Thoracic aorta (tissue), 2 donors: ENCODE results near the gene PTAR1. TPM values are rescaled to one million over a fixed set of nuclear protein-coding genes. Genes with fewer than 3 reads are reported as not detected.

Source experiments
- ATAC-seq: fragments of 150-250 bp; one replicate; pipeline ENCODE4 v1.8.0; 2017; ENCODE audit warnings: low read depth; ENCODE audit not compliant: insufficient number of reproducible peaks, low FRiP score
- DNase-seq: peaks from one replicate; pipeline ENCODE4 v3.0.0-alpha.2; 2020; ENCODE audit warnings: low spot score
- H3K27ac ChIP-seq, 2 donors: fragments of 200-600 bp; sonication (generic); 1 replicate in 1 of 2; 2 replicates in 1 of 2; pipeline ENCODE4 v1.5.1; 2016; ENCODE audit warnings: mild to moderate bottlenecking in 2 of 2, moderate library complexity in 2 of 2
- H3K27me3 ChIP-seq: fragments of 200-600 bp; sonication (generic); replicated peaks from 2 replicates; pipeline ENCODE4 v1.6.0; 2016; ENCODE audit warnings: mild to moderate bottlenecking; ENCODE audit not compliant: insufficient read depth
- H3K36me3 ChIP-seq: fragments of 200-600 bp; sonication (generic); one replicate; pipeline ENCODE4 v1.5.1; 2016
- H3K4me1 ChIP-seq, 2 donors: fragments of 200-600 bp; sonication (generic); 1 replicate in 1 of 2; 2 replicates in 1 of 2; pipeline versions ENCODE4 v1.5.1 to v1.6.0; 2016; ENCODE audit warnings: low read depth in 2 of 2, mild to moderate bottlenecking in 1 of 2; ENCODE audit not compliant: control insufficient read depth in 1 of 2
- H3K4me3 ChIP-seq: fragments of 200-600 bp; sonication (generic); 2 replicates; pipeline ENCODE4 v1.5.1; 2016; ENCODE audit warnings: mild to moderate bottlenecking
- H3K9me3 ChIP-seq: fragments of 200-600 bp; sonication (generic); 2 replicates; pipeline ENCODE4 v1.5.1; 2016
- total RNA-seq, 2 donors: library from RNA; depleted of rRNA; stranded (reverse); fragments of >200 nt; gene quantifications; one replicate each; pipeline versions ENCODE4 v1.1.0 to v1.2.3, GENCODE V29; 2016
- TF ChIP-seq, protein P1 (sequence below): fragments of 200-600 bp; sonication (generic); IDR thresholded peaks from one replicate; pipeline ENCODE4 v1.5.1; 2019; ENCODE audit warnings: antibody characterized with exemption

Gene PTAR1, protein sequence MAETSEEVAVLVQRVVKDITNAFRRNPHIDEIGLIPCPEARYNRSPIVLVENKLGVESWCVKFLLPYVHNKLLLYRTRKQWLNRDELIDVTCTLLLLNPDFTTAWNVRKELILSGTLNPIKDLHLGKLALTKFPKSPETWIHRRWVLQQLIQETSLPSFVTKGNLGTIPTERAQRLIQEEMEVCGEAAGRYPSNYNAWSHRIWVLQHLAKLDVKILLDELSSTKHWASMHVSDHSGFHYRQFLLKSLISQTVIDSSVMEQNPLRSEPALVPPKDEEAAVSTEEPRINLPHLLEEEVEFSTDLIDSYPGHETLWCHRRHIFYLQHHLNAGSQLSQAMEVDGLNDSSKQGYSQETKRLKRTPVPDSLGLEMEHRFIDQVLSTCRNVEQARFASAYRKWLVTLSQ
- 10 to 100 TPM; 55.1 to 55.5 TPM for total RNA-seq

DNA sequence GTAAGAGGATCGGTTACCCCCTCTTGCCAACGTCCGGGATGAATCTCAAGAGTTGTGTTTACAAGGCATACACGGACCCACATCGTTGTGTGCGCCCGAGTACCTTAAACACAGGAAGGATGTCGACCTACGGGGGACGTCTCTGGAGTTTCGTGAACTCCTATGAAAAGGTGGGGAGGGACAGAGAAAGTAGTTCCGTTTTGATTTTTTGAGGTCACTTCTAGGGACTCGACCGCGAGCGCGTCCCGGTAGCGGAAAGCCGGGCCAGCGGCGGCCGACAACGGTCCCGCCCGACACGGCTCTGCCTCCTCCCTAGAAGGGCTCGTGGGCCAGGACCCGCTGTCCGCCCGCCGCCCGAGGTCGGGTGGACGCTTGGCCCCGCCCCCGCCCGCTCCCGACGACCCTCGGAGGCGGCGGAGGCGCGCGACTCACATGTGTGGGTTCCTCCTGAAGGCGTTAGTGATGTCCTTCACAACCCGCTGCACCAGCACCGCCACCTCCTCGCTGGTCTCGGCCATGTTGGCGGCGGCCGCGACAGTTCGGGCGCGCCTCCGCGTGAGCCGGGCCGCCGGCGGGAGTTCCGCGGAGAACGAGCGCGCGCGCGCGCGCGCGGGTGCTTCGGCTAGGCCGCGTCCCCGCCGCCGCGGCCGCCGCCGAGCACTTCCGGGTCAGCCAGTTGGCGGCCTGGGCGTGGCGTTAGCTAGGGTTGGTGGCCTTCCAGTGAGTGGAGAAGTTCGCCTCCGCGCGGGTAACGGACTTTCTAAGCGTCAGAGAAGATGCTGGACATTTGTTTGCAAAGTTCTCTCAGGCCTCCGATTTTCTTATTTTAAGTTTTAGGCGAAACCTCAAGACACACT lies at the start of gene PTAR1:
TSS of gene PTAR1 (minus strand) at position 591 of the 857 bp plus-strand sequence. CDS start at position 518, 73 bp downstream.
- peak; percentile 93 for ATAC-seq

DNA sequence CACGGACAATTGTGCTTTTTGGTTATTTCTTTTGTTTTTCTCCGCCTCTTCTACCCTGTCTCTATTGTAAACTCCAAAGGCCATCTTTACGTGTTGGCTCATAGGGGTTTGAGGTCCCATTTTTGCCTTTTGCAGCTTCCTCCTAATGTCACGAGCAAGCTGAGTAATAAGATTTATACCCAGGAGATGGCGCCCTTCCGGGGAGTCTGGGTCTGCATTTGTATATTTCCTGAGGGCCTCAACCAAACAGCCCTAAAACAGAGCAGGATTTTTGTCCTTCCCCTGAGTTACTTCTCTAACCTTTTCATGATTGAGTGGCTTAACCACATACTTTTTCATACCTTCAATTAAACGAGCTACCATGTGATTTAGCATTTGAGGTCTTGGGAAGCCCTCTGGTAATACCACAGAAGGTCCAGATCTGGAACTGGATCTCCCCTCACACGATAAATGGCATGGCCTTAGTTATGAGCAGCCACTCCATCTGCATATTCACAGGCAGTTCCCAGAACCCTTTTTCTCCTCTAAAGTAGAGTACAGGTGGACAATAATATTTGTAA lies 49.6 kb upstream of the PTAR1 start:
- Histone ChIP-seq H3K4me3 (no peak overlapping the region), H3K36me3 (no peaks in the 10 kb centered on the region), H3K9me3 (no peaks in the 10 kb centered on the region), H3K4me1 (peaks cover 0 to 8% of the 10 kb centered on the region in 2 donors), H3K27me3 (no peaks in the 10 kb centered on the region), H3K27ac (no peak overlapping the region)
- ATAC-seq (no peak), DNase-seq (no peak)
- TF ChIP-seq, protein P1, sequence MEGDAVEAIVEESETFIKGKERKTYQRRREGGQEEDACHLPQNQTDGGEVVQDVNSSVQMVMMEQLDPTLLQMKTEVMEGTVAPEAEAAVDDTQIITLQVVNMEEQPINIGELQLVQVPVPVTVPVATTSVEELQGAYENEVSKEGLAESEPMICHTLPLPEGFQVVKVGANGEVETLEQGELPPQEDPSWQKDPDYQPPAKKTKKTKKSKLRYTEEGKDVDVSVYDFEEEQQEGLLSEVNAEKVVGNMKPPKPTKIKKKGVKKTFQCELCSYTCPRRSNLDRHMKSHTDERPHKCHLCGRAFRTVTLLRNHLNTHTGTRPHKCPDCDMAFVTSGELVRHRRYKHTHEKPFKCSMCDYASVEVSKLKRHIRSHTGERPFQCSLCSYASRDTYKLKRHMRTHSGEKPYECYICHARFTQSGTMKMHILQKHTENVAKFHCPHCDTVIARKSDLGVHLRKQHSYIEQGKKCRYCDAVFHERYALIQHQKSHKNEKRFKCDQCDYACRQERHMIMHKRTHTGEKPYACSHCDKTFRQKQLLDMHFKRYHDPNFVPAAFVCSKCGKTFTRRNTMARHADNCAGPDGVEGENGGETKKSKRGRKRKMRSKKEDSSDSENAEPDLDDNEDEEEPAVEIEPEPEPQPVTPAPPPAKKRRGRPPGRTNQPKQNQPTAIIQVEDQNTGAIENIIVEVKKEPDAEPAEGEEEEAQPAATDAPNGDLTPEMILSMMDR, result no peak

More for the DNA sequence above, at the start of gene PTAR1:
- TF ChIP-seq, protein P1, result no peak
- DNase-seq, result peak; percentile 77
- H3K27ac ChIP-seq, result peak within 1 kb of the TSS; percentile 88 to 90
- H3K27me3 ChIP-seq, result no peaks in the 10 kb centered on the region
- H3K36me3 ChIP-seq, result no peaks in the 10 kb centered on the region
- H3K4me3 ChIP-seq, result peak within 1 kb of the TSS; percentile 77
- no peaks in the 10 kb centered on the region for H3K9me3 ChIP-seq
- peaks cover 11 to 13% of the 10 kb centered on the region in 2 donors for H3K4me1 ChIP-seq

DNA sequence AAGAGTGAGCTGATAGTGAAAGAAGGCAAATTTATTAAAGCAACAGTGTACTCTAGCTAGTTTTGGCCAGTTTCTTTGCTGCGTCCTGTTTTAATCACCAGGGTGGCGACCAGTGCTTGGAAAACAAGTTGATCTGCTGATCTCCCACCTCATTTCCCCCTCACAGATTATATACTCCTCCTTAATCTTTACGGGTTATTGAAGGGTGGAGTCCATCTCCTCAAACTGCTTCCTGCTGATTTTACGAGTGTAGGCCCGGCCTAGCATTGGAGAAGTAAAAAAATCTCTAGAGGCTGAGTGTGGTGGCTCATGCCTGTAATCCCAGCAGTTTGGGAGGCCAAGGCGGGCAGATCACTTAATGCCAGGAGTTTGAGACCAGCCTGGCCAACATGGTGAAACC lies 46.8 kb upstream of the PTAR1 start:
- TF ChIP-seq, protein P1, result no peak
- H3K27ac ChIP-seq, result no peak overlapping the region
- no peaks in the 10 kb centered on the region for H3K27me3 ChIP-seq

DNA sequence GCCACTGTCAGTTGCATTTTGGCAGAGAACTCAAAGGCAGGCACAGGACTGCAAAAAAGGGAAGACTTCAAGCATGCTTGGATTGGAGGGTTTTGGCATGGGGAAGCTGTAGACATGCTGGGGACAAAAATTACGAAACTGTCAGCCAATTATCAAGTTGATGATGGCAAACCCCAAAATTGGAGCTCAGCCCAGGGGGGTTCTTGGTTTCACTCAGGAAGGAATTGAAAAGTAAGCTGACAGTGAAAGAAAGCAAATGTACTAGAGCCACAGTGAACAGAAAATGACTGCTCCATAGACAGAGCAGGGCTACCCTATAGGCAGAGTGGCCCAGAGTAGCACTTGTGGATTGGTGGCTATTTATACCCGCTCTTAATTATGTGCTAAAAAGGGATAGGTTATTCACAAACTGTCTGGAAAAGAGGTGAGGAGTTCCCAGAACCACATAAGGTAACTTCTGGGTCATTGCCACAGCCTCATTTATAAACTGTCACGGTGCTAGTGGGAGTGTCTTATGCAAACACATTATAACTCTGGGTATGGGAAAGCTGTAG lies 46.2 kb upstream of the PTAR1 start:
- no peak for ATAC-seq
- Histone ChIP-seq H3K27me3 (no peaks in the 10 kb centered on the region), H3K4me3 (no peak overlapping the region), H3K36me3 (no peaks in the 10 kb centered on the region), H3K4me1 (peaks cover 0 to 8% of the 10 kb centered on the region in 2 donors), H3K27ac (no peak overlapping the region), H3K9me3 (no peaks in the 10 kb centered on the region)
- TF ChIP-seq, protein P1, result no peak
- DNase-seq, result no peak

More for the DNA sequence above, 46.8 kb upstream of the PTAR1 start:
- Histone ChIP-seq H3K9me3 (no peaks in the 10 kb centered on the region), H3K4me1 (peaks cover 0 to 8% of the 10 kb centered on the region in 2 donors), H3K4me3 (no peak overlapping the region), H3K36me3 (no peaks in the 10 kb centered on the region)
- ATAC-seq (no peak), DNase-seq (no peak)
